Upper lobe of right lung (tissue), 1 donor: Measurements from ENCODE around the gene SOX13. TPM values are rescaled to one million over a fixed set of nuclear protein-coding genes. Genes with fewer than 3 reads are reported as not detected.
A peak's percentile ranks its signal among the peaks of the same experiment; 100 is the strongest.

Experiments used
- ATAC-seq: fragments of 200-7000 bp; cut with Tn5 transposase; one replicate; pipeline ENCODE4 v1.9.1; 2020; ENCODE audit warnings: mild to moderate bottlenecking, moderate library complexity
- DNase-seq: peaks from one replicate; pipeline ENCODE4 v3.0.0-alpha.2; 2020
- H3K27ac ChIP-seq: fragments of 200-600 bp; one replicate; pipeline ENCODE4 v1.8.0; 2022
- H3K27me3 ChIP-seq: fragments of 200-600 bp; one replicate; pipeline ENCODE4 v1.8.0; 2022; ENCODE audit warnings: mild to moderate bottlenecking
- H3K36me3 ChIP-seq: fragments of 200-600 bp; one replicate; pipeline ENCODE4 v1.8.0; 2022
- H3K4me1 ChIP-seq: fragments of 200-600 bp; one replicate; pipeline ENCODE4 v1.8.0; 2022
- H3K4me3 ChIP-seq: fragments of 200-600 bp; one replicate; pipeline ENCODE4 v1.8.0; 2022; ENCODE audit warnings: mild to moderate bottlenecking
- H3K9me3 ChIP-seq: fragments of 200-600 bp; one replicate; pipeline ENCODE4 v1.8.0; 2022
- intact Hi-C: fragments of 100-400 bp; cut with DNase I; formaldehyde crosslinking; loops from one replicate; pipeline ENCODE4 v1.11.0; 2022
- total RNA-seq: library from RNA; stranded (reverse); fragmentation: NEBNext Ultra II Directional; extraction: Animal tissue kit (Norgen Biotek cat#: 25700); gene quantifications from one replicate; pipeline ENCODE4 v1.2.1, GENCODE V29; 2021
- TF ChIP-seq, protein P1 (sequence below): fragments of 200-600 bp; IDR thresholded peaks from one replicate; pipeline ENCODE4 v1.8.0; 2022; ENCODE audit warnings: antibody characterized with exemption
- donor health status: DM: no; HTN: yes; CAD: no; lungs with severe emphysema.

SOX13 gene
- total RNA-seq, 1 donor from 2014 or later, result 76.3 TPM

DNA sequence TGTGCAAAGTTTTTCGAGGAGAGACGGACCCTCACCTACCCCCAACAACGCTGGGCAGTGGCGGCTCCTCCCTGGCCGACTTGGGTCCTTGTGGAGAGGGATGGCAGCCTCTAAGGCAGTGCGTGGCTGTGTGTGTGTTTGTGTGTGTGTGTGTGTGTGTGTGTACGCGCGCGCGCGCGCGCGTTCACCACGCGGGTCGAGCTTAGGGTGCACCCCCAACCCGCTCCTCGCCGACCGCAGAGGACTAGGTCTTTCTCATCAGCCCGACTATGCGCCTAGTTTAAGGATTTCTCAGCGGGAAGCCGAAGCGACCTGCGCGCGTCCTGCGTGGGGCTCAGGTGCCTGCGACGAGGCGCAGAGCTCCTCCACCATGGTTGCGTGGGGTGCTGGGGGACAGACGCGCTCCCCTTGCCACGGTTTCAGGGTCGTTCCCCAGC, 940 bp downstream of the SOX13 start:
- no peaks in the 10 kb centered on the region for H3K27me3 ChIP-seq
- peaks cover 41% of the 10 kb centered on the region for H3K4me1 ChIP-seq
- no peaks in the 10 kb centered on the region for H3K36me3 ChIP-seq
- peak; percentile 21 for ATAC-seq
- no peaks in the 10 kb centered on the region for H3K9me3 ChIP-seq
- H3K4me3 ChIP-seq, result peak overlapping the region; percentile 68
- H3K27ac ChIP-seq, result peak overlapping the region; percentile 88
- intact Hi-C loops, result no loop called here
- DNase-seq, result no peak
- TF ChIP-seq, protein P1, sequence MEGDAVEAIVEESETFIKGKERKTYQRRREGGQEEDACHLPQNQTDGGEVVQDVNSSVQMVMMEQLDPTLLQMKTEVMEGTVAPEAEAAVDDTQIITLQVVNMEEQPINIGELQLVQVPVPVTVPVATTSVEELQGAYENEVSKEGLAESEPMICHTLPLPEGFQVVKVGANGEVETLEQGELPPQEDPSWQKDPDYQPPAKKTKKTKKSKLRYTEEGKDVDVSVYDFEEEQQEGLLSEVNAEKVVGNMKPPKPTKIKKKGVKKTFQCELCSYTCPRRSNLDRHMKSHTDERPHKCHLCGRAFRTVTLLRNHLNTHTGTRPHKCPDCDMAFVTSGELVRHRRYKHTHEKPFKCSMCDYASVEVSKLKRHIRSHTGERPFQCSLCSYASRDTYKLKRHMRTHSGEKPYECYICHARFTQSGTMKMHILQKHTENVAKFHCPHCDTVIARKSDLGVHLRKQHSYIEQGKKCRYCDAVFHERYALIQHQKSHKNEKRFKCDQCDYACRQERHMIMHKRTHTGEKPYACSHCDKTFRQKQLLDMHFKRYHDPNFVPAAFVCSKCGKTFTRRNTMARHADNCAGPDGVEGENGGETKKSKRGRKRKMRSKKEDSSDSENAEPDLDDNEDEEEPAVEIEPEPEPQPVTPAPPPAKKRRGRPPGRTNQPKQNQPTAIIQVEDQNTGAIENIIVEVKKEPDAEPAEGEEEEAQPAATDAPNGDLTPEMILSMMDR, result no peak

DNA sequence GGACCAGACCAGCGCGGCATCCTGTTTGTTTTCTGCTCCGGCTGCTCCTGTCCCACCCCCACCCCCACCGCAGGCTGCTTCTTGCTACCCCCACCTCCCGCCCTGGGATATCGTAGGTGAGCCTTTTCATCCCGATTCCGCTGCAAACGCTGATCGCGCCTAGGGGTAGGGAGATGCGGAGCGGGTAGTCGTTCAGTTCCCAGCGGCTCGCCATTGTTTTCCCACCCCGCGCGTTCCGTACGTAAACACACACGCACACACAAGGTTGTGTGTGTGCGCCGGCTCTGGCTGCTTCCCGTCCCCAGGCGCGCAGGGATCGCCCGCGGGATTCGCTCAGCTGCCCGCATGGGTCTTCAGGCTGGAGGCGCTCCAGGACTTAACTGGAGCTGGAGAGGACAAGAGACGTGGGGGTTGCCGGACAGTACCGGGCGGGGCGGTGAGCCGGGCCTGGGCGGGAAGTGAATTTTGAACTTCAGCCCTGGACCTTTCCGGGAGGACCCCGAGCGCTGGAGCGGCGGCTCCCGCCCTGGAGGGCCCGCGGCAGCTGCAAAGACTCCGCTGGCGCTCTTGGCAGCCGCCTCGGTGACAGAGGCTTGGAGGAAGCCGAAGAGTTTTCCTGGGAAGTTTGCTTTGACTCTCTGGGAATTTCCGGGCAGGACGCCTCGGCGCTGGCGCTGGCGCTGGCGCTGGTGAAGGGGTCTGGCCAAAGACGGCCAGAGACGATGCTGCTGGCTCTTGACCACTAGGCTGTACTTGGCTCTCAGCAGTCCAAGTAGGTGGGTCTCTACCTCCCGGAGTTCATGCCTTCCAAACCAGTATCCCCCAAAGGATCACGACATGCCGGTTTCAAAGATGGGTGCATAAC, 1.6 kb downstream of the SOX13 start:
- intact Hi-C loops, result loop anchor here (5.0 kb wide), 1 partner anchor 53 kb away; no protein-coding TSS in a partner anchor
- H3K4me3 ChIP-seq, result peak overlapping the region; percentile 68
- H3K4me1 ChIP-seq, result peaks cover 47% of the 10 kb centered on the region
- ATAC-seq (peak; percentile 44), DNase-seq (peak; percentile 81)
- H3K27ac ChIP-seq, result peak overlapping the region; percentile 88
- no peaks in the 10 kb centered on the region for H3K27me3 ChIP-seq
- TF ChIP-seq, protein P1, result no peak
- H3K36me3 ChIP-seq, result no peaks in the 10 kb centered on the region
- no peaks in the 10 kb centered on the region for H3K9me3 ChIP-seq

DNA sequence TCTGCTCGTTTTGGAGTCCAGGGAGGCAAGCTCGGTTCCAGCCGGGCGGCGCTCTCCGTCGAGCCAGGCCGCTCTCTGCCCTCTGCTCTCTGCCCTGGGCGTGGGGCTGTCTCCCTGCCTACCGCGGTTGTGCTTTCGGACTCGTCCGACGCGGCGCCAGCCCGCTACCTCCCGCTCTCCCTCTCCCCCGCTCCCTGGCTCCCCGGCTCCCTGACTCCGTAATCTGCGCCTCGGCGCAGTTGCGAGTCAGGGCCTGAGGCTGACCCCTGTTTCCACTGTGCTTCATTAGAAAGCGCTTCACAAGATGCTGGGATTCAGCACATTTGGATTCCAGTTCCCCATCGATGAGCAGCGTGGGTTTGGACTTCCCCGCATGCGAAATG, 2.2 kb downstream of the SOX13 start:
- TF ChIP-seq, protein P1, result no peak
- no peaks in the 10 kb centered on the region for H3K9me3 ChIP-seq
- peaks cover 53% of the 10 kb centered on the region for H3K4me1 ChIP-seq
- ATAC-seq (peak; percentile 7), DNase-seq (peak; percentile 77)
- intact Hi-C loops, result loop anchor here (5.0 kb wide), 1 partner anchor 52 kb away; no protein-coding TSS in a partner anchor
- H3K27ac ChIP-seq, result peak overlapping the region; percentile 88
- peak overlapping the region; percentile 68 for H3K4me3 ChIP-seq
- no peaks in the 10 kb centered on the region for H3K36me3 ChIP-seq
- H3K27me3 ChIP-seq, result no peaks in the 10 kb centered on the region

DNA sequence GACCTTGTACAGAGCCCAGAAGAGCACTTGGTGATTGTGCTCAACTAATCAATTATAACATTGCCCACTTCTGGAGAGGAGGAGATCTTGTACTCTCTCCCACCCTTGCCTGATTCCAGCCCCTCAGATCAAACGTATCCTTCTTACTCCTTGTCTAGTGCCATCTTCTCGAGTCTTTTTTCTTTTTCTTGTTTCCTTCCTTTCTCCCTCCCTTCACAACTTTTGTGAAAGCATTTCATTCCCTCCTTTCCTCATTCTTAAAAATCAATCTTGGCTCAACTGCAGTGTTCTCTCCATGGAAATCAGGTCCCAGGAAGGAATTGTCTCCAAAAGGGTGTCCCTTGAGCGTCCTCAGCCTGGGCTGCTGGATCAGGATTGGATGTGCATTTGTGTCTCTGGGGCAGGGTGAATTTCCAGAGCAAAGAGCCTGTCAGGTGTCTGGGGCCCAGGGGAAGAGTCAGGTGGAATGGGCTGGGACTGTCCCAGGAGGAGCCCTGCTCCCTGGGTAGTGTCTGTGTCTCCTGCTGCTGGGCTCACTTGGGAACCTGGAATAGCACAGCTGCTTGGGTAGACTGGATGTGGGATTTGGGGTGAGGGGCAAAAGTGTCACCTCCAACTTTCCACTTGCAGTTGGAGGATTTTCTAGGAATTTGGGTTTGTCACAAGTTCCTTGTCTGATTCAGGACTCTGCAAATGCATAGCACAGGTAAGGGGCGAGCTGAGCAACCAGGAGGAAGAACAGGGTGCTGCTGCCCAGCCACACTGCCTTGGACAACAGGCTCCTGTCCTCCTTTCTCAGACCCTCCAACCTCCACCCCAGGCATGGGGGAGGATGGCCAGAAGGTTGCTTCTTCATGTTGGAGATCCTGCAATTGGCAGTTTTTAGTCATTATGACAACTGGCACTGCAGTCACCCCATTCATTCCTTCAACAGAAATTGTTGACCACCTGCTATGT, 3.3 kb downstream of the SOX13 start:
- TF ChIP-seq, protein P1, result no peak
- peak overlapping the region; percentile 68 for H3K4me3 ChIP-seq
- H3K27me3 ChIP-seq, result no peaks in the 10 kb centered on the region
- intact Hi-C loops, result loop anchor here (5.0 kb wide), 1 partner anchor 51 kb away; no protein-coding TSS in a partner anchor
- peaks cover 63% of the 10 kb centered on the region for H3K4me1 ChIP-seq
- H3K27ac ChIP-seq, result peak overlapping the region; percentile 88
- ATAC-seq (no peak), DNase-seq (peak; percentile 32)
- no peaks in the 10 kb centered on the region for H3K9me3 ChIP-seq
- no peaks in the 10 kb centered on the region for H3K36me3 ChIP-seq

DNA sequence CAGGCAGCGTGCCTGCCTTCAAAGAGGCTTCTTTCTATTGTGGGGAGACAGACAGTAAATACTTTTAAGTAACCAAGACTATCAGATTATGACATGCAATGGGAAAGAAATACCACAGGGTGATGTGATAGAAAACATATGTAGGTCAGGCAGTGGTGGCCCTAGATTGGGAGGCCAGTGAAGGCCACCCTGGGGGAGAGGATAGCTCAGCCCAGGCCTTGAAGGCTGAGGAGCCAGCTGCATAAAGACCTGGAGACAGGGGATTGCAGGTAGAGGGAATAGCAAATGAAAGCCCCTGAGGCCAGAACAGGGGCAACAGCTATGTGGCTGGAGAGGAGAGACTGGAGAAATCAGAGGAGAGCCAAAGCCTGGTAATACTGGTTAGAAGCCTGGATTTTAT, 4.0 kb downstream of the SOX13 start:
- H3K4me1 ChIP-seq, result peaks cover 69% of the 10 kb centered on the region
- TF ChIP-seq, protein P1, result no peak
- ATAC-seq (no peak), DNase-seq (peak; percentile 11)
- intact Hi-C loops, result loop anchor here (5.0 kb wide), 1 partner anchor 50 kb away; no protein-coding TSS in a partner anchor
- H3K27ac ChIP-seq, result peak overlapping the region; percentile 21
- H3K27me3 ChIP-seq, result no peaks in the 10 kb centered on the region
- H3K9me3 ChIP-seq, result no peaks in the 10 kb centered on the region
- peak overlapping the region; percentile 4 for H3K4me3 ChIP-seq
- no peaks in the 10 kb centered on the region for H3K36me3 ChIP-seq
